GM23248 (cell line): ENCODE measurements around the gene ATXN7.

Experiments
- EZH2 ChIP-seq: fragments of 200-600 bp; sonication (generic); IDR thresholded peaks from 2 replicates; pipeline ENCODE4 v1.6.1; 2018; ENCODE audit warnings: antibody characterized with exemption, mild to moderate bottlenecking; ENCODE audit not compliant: insufficient read depth, poor library complexity, severe bottlenecking
- EZH2phosphoT487 ChIP-seq: fragments of 200-600 bp; sonication (generic); IDR thresholded peaks from 2 replicates; pipeline ENCODE4 v1.6.1; 2018; ENCODE audit warnings: antibody characterized with exemption, moderate library complexity, mild to moderate bottlenecking, low read depth; ENCODE audit not compliant: insufficient read depth

GRCh38 chr3:63864008-63864964 is 619 bp downstream of the ATXN7 start:
- TF ChIP-seq EZH2 (no peak), EZH2phosphoT487 (no peak)
